ENCODE results near the gene ATP8B4.
"Not testable (repeated sequence)": the region's sequence is repeated elsewhere in the genome, so short reads cannot be mapped to it uniquely, and the experiment has no call there.

Gene ATP8B4

DNA sequence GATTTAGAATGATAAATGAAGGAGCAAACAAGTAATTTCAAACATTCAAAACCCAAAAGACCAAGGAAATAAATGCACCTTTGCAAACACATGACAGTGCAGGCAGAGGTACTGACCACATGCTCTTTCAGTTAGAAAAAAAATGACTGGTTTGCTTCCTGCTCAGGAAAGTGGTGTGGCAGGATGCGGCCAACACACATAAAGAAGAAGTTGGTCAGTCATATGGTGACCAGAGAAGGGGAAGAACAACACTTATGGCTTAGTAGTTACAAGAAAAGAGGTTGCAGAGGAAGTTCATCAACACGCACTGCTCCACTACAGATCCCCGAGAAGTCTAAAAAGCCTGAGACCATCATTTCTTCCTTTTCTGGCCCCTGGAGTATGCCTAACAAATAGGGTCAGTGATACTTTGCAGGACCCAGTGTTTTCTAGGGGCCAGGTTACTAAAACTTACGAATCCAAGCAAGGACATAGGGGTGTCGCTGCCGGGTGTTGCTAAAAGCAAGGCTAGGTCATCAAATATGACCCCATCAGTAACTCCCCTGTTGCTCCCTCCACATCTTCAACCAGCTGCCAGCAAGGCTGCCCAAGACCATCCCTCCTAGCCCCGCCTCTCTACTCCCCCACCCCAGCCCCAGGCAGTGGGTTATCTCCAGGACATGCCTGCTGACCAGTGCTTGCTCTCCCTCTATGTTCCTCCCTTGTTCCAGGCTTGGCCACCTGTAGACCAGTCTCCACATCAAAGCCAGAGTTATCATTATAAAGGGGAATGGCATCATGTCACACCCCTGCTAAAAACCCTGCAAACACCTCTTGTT, 11.2 kb downstream of the ATP8B4 start:
- no peak for DNase-seq

DNA sequence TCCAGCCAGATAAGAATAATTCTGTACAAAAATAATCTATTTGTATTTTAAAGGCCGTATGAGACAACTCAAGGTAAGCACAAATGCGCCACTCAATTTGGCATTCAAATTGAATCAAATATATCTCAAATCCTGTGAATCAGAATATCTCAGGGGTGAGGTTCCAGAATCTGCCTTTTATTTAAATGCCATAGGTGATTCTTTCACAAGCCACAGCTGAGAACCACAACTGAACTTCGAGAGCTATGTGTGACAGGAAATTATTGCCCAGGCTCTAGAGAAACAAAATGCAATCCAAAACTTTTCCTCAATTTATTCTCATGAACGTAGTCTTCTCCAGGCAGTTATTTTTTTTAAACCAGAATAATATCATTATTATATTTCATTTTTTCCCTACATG, 11.9 kb downstream of the ATP8B4 start:
- DNase-seq: no peak

DNA sequence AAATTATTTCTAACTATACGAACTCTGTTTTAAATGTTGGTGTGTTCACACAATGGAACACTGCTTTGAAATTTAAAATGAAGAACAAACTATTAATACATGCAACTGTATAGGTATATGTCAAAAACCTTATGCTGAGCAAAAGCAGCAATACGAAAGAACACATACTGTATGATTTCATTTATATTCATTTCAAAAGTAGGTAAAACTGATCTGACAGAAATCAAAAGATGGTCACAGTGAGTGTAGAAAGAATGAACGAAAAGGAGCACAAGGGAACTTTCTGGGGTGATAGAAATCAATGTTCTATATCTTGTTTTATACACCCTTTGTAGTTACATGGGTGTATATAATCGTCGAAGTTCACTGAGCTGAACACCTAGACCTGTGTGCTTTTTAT, 12.6 kb downstream of the ATP8B4 start:
- DNase-seq: no peak

DNA sequence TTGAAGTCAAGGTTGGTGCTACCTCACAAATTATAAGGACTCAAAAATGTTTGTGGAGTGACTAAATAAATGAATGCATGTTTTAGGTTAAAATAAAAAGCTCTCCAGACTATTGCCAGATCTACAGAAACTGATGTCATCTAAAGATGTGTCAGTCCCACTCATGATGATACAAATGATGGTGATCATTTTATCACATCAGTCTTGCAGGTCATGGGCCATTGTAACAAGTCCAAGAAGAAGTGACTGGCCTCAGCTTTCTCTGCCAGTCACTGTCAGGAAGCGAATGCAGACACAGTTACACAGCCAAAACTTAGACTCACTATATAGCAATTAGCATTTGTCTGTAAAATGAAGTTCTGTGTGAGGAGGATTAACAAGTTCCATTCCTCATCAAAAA, 18.5 kb downstream of the ATP8B4 start:
- DNase-seq: no peak

DNA sequence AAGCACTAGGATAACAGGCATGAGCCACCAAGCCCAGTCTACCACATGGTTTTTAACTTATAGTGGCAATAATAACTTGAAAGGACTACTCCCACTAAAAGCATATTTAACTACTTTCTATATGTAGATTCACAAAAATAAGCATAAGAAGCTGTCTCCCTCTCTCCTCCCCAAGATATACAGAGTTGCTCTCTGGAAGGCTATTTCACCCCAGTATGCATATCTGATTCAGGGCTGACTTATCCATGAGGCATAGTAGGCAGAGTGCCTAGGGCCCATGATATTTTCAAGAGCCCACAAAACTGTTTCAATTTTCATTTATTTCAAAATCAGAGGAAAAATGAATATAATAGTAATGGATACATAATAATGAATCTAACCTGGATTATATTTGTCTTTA, 20.5 kb downstream of the ATP8B4 start:
- no peak for DNase-seq

DNA sequence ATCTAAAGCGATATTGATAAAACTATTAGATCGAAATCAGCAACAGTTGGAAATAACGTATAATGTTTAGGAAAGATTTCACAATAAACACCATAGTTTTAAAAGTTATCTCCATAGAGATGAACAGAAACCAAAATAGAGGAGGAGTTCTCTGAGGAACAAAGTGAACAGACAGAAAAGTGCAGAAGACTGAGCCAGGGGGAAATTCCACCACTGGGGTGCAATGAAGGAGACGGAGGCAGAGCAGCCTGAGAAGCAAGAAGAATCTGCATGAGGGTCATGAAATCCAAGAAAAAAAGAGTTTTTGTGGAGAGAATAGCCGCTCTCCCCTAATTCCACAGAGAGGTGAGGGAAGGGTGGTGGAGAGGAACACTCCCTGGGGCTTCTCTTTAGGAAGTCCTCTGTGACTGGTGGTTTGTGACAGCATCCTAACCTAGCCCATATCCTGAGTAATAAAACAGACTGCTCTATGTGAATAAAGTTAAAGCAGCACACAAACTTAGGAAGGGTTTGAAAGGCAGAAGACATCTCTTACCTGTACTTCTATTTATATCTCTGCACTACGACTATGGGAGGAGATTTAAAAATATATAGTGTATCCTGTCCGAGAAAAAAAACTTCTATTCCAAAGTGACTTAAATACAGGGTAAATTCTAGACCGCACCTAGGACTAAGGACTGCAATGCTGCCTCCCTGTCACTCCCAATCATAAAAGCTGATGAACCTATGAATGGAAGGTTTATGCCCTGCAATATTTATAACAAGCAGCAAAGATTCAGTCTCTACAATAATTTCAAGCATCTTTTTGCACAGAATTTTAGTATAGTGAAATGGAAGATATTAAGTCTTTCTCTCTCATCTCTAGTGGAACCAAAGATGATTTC, 22.9 kb downstream of the ATP8B4 start:
- no peak for DNase-seq

DNA sequence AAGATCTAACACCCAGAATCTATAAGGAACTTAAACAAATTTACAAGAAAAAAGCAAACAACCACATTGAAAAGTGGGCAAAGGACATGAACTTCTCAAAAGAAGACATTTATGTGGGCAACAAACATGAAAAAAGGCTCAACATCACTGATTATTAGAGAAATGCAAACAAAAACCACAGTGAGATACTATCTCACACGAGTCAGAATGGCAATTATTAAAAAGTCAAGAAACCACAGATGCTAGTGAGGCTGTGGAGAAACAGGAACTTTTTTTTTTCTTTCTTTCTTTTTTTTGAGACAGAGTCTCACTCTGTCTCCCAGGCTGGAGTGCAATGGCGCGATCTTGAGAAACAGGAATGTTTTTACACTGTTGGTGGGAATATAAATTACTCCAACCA, 29.6 kb downstream of the ATP8B4 start:
- DNase-seq: not testable (repeated sequence)

DNA sequence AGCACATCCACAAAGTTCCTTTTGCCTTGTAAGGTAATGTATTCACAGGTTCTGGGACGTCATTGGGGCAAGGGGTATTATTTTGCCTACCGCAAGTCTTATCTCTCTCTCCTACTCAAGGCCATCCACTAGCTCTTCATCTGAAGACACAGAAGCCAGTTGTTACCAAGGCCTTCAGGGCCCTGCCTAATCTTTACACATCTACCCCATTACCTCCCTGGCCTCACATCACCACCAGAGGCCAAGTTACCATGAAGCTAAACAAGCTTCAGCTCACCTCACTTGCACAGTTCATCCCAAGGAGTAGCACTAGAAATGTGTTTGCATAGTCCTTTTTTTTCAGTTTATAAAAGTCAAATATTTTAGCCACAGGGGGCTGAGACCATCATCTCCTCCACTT, 34.1 kb downstream of the ATP8B4 start:
- DNase-seq: no peak

DNA sequence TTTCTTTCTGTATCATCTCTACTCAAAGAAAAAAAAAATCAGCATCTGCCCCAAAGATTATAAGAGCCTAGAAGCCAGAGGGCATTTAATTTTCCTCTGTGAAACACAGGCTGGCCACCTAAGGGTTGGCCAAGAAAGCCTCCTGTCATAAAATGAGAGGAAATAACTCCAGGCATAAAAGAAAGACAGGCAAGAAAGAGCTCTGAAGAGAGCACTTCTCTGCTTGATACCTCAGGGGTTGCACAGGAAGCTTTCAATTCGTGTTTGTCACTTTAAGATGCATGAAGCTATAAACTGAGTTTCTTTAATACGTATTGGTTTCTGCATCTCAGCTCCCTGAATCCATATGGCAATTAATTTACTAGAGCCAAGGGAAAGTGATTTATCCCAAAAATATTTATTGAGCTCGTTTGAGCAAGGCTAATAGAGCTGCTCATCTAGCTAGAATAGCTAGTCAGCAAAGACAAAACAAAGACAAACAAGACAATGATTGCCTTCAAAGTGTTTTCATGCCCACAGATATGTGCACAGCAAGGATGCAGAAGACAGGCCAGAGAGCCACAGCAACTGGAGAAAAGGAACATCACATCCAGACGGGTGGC, 35.5 kb downstream of the ATP8B4 start:
- no peak for DNase-seq

DNA sequence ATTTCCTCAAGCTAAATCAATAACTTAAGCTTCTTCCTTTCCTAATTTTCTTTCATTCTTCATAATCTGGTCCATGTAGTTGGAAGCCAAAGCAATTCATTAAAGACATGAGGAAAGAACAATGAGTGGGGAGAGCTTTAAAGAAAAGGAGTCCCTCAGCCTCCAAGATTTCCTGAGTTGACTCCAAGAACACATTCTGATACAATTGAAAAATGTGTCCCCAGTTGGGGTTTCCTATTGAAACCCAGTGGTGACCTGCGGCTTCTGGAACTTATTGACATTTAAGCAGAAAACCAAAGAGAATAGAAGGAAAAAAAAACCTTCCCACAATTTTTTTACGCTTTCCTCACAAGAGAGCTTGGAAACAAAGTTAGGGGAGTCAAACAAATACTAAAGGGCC, 37.0 kb downstream of the ATP8B4 start:
- DNase-seq: no peak

DNA sequence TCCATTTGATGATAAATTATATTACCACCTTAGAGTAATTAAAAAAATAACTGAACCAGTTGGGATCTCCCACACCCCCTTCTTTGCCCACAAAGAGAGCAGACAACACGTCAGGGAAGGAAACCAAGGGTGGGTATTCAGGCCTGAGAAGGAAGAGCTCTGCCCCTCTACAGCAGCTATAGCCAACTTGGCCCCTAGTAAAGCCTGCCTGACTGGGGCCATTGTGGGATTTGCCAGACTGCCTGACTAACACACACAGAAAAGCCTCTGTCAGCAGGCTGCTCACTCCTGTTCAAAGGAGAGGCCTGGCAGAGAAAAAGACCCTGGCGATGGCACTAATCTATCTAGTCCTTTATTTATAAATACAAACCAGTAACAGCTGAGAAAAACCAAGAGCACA, 41.4 kb downstream of the ATP8B4 start:
- no peak for DNase-seq

DNA sequence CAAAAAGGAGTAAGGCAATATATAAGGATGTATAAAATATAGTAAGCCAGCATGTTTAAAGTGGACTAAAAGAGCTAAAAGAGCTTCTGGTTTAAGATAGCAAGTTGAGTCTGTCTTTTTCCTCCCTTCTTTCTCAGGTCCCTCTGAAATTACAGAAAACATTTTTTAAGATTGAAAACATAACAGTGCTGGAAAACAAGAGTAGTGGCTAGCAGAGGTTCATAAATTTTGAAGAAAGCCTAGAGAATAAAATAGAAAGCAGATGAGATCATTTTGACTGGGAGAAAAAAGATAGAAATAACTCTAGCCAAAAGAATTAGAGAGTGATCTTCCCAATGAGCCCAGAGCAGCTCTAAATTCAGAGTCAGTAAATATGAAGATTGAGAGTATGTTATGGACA, 41.9 kb downstream of the ATP8B4 start:
- DNase-seq: no peak

DNA sequence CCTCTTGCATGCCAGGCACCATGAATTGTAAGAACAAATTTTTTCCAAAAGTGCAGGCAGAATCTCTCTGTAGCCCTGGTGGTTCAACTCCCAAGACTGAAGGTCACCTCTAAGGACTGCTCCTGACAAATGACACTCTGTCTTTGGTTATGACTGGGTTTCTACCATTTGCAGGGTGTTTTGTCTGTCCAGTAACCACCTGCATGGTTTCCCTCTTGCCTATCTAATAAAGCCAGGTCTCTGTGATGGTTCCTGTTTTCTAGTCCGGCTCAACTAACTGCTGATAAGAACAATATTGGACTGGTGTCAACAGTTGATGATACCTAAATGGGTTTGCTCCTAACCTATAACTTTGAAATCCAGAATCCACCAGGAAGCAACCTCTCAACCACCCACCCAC, 43.7 kb downstream of the ATP8B4 start:
- DNase-seq: no peak

DNA sequence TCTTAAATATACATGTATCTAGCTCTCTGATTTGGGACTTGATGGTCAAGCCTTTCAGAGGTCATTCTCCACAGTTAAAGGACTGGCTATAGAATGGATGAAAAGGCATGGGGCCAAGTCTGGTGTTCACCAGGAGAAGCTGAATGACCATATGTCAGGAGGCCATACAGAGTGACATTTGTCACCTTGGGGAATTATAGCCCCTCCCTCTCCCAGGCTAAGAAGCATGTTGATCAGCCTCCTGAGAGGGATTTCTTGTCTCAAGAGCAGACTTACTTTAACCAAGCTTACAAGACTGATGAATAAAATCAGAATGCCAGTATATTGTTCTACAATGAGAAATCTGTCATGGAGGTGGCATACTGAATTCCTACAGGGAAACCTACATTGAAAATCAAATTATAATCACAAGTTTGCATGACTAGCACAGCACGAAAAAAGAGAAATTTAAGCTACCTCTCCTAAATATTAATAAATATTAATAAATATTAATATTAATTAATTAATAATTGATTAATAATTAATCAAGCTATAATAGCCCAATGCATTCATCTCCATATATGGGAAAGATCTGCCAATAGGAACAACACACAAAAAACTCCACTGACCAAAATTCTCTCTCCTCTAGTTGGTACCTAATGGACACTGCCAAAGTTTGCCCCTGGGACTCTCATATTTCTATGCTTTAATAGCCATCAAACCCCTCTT, 47.3 kb downstream of the ATP8B4 start:
- no peak for DNase-seq

DNA sequence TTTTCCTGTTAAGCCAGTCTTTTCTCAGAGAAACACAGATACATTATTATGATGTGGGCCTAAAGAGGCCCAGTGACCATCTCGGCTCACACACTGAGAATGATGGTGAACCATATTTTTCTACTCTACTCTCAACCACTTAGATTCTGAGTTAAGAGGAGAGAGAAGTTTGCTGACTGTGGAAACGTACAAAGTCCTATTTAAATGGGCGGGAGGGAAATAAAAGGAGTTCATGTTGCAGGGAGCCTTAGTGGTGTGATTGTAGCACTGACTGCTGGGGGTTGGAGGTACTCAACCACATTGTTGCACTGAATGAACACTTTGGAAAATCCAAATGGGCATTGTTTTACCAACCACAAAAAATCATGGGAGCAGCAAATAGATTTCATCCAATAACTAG, 51.0 kb downstream of the ATP8B4 start:
- DNase-seq: no peak

DNA sequence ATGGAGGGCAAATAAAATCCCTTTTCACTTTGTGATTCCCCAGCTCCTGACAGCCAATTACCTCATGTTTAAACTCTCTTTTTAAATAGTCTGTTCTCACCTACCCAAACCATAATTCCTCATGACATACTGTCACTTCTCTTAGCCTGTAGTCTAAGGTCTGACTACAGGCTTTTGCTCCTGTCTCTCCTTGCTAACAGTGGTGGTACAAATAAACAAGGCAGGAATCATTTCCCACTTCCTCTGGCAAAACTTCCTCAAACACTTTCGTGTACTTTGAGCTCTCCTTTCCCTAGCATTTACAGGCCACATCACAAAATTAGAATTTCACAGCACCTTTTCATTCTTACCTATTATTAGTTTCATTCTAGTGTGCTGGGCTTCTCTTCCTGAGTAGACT, 51.8 kb downstream of the ATP8B4 start:
- no peak for DNase-seq

DNA sequence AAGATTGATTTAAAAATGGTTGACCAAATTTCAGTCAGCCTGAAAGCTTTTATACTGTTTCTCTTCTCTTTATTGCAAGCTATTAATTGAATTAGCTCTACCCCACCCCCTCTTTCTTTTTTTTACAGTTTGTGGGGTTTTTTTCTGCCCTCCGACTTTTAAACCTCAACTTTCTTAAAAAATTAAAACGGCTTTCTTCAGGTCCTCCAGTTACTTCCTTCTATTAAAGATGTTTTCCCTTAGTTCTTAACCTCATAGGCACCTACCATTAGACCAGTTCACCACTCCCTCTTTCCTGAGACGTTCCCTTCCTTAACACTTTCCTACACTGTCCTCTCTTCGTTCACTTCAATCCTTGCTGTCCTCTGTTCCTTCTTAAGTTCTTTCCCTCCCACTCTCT, 52.4 kb downstream of the ATP8B4 start:
- DNase-seq: no peak

DNA sequence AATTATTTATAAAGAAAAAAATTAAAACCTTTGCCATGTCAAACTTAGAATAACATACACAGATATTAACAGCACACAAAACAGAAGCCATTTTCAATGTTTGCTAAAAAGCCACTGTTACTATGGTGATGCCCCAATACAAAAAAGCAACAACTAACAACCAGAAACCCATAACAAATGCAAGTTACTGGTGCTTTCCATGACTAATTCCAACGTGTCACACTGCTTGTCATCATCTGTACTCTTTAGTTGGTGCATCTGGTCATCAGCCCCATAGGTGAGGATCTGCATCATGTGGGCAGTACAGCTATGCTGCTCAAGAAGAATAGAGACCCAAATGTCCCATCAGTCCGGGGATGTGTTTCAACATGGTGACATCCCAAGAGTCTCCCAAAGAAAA, 52.8 kb downstream of the ATP8B4 start:
- peak in 1 of 2 donors; percentile 12 for DNase-seq

DNA sequence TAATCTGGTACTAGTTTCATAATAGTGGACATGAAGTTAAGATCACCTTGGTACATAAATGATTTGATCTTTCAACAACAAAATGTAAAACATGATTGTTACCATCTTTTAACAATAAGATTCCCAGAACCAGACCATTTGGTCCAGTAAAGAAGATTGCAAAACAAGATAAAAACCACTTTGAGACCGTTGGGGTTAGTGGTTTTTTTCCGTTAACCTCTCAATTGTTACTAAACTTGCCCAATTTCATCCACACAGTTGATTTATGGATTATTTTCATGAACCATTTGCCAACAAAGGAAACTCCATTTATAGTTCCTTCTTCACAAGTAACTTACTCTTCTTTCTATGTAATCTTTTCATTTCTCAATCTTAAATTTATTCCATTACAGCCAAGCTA, 53.8 kb downstream of the ATP8B4 start:
- no peak for DNase-seq

DNA sequence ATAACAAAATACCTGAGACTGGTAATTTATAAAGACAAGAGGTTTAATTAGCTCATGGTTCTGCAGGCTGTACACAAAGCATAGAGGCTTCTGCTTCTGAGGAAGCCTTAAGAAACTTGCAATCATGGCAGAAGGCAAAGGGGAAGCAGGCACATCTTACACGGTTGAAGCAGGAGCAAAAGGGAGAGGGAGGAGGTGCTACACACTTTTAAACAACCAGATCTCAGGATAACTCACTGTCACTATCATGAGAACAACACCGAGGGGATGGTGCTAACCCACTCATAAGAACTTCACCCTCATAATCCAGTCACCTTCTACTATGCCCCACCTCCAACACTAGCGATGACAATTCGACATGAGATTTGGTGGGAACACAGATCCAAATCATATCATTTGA, 54.4 kb downstream of the ATP8B4 start:
- no peak for DNase-seq

DNA sequence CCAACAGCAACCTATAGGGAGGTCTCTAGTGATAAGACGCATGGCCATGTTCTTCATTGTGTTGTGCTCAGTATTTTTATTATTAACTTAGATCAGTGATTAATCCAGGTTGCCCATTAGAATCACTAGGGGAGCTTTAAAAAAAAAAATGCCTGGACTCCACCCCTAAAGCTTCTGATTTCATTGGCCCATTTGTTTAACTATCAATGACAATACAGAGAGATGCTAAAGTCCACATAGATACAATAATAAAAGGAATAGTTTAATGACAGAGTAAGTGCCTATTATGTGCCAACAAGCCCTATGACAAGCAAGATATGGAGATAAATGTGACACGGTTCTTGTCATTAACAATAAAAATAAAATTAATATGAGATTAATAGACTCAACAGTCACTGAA, 55.8 kb downstream of the ATP8B4 start:
- no peak for DNase-seq

DNA sequence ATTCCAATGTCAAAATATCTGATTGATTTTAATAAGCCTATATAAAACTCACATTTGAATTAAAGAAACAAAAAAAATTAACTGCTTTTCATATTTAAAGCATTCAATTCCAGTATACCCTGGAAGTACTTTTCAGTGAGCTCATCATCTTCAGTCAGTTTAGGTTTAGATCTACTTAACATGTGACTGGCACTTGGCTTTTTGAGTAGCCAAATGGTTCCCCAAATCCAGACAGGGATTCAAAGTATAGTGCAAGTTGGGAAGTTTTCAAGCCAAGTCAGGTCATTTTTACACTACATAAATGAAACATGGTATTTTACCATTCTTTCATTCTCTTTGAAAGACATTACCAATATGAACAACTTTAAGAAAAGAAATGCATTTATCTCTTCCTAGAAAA, 57.5 kb downstream of the ATP8B4 start:
- DNase-seq: no peak

DNA sequence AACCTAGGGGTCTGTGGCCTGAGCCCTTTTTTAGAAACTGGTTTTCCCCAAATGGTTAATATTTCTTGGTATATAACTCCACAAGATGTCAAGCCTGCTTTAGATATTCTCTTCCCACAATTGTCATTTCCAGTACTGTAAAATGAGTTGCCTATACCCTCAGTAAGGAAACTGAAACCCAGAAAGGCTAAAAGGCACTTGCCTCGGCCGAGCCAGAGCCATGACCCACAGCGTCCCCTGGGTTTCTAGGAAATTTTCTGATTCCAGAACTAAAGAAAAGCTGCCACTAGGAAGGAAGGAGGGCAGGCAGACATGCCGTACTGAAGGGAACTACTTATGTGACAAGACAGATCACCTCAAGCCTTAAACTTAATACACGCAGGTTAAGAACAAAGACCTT, 59.1 kb downstream of the ATP8B4 start:
- DNase-seq: no peak

All from stimulated activated CD4-positive, alpha-beta T cell treated with anti-CD3 and anti-CD28 coated beads, Interleukin-2, amount 100 ng/mL, for 48 hours (primary cell).